Brain microvascular endothelial cell (primary cell): ENCODE measurements around the gene GCLC.

Experiments
- DNase-seq: peaks from one replicate; pipeline ENCODE4 v3.0.0-alpha.2; 2020
- H3K27ac ChIP-seq: fragments of 250-450 bp; sonication (Bioruptor Pico); 2 replicates; pipeline ENCODE4 v1.5.1; 2020; ENCODE audit warnings: mild to moderate bottlenecking, moderate library complexity
- H3K27me3 ChIP-seq: fragments of 250-450 bp; sonication (Bioruptor Pico); replicated peaks from 2 replicates; pipeline ENCODE4 v1.5.1; 2020; ENCODE audit warnings: mild to moderate bottlenecking
- H3K36me3 ChIP-seq: fragments of 250-450 bp; sonication (Bioruptor Pico); replicated peaks from 2 replicates; pipeline ENCODE4 v1.5.1; 2020; ENCODE audit warnings: mild to moderate bottlenecking
- H3K4me3 ChIP-seq: 2 replicates; pipeline ENCODE4 v1.5.1; 2011; ENCODE audit warnings: low read depth, mild to moderate bottlenecking, control low read depth, low read length, moderate library complexity
- CTCF ChIP-seq: IDR thresholded peaks from 2 replicates; pipeline ENCODE4 v1.5.1; 2011; ENCODE audit warnings: low read depth, mild to moderate bottlenecking, moderate library complexity, low read length, control low read depth, inconsistent platforms; ENCODE audit errors: missing control alignments
- in situ Hi-C: cut with HindIII; loops from 2 replicates; pipeline ENCODE4 v1.10.0; 2017; ENCODE audit warnings: low sequenced_read_pairs, low pct_ligation_motif_present

Gene GCLC

GRCh38 chr6:53547811-53548496 is 3.1 kb upstream of the GCLC start:
- Histone ChIP-seq H3K36me3 (no peaks in the 10 kb centered on the region), H3K27ac (peak overlapping the region; percentile 51), H3K27me3 (no peaks in the 10 kb centered on the region), H3K4me3 (peak overlapping the region; percentile 56)
- no peak for TF ChIP-seq CTCF
- DNase-seq: peak; percentile 96
- in situ Hi-C loops: no loop called here

- H3K27ac ChIP-seq: no peak overlapping the region
- no peak for DNase-seq
- in situ Hi-C loops: no loop called here
- no peaks in the 10 kb centered on the region for H3K36me3 ChIP-seq
- peak overlapping the region; percentile 56 for H3K4me3 ChIP-seq
- TF ChIP-seq CTCF: no peak
- H3K27me3 ChIP-seq: no peaks in the 10 kb centered on the region
Measured at GRCh38 chr6:53547166-53547810, 2.4 kb upstream of the GCLC start.

- Histone ChIP-seq H3K27me3 (no peaks in the 10 kb centered on the region), H3K4me3 (no peak overlapping the region), H3K36me3 (no peaks in the 10 kb centered on the region), H3K27ac (no peak overlapping the region)
- in situ Hi-C loops: no loop called here
- no peak for DNase-seq
- no peak for TF ChIP-seq CTCF
Measured at GRCh38 chr6:53546281-53546680, 1.4 kb upstream of the GCLC start.

- in situ Hi-C loops: no loop called here
- no peaks in the 10 kb centered on the region for H3K36me3 ChIP-seq
- H3K4me3 ChIP-seq: peak overlapping the region; percentile 90
- H3K27me3 ChIP-seq: no peaks in the 10 kb centered on the region
- DNase-seq: no peak
- H3K27ac ChIP-seq: peak overlapping the region; percentile 75
- no peak for TF ChIP-seq CTCF
Measured at GRCh38 chr6:53544217-53544469, 758 bp downstream of the GCLC start.

GRCh38 chr6:53543359-53544216 is 1.3 kb downstream of the GCLC start:
- no peak overlapping the region for H3K27ac ChIP-seq
- DNase-seq: no peak
- in situ Hi-C loops: no loop called here
- no peaks in the 10 kb centered on the region for H3K36me3 ChIP-seq
- no peak for TF ChIP-seq CTCF
- H3K27me3 ChIP-seq: no peaks in the 10 kb centered on the region
- peak overlapping the region; percentile 90 for H3K4me3 ChIP-seq
